GM21528 (cell line): ENCODE data around the gene ST6GALNAC4.
A peak's percentile ranks its signal among the peaks of the same experiment; 100 is the strongest.
"Not testable (repeated sequence)": the region's sequence is repeated elsewhere in the genome, so short reads cannot be mapped to it uniquely, and the experiment has no call there.

Source experiments
- ATAC-seq: cut with Tn5 transposase; IDR thresholded peaks from one replicate; pipeline ENCODE4 v1.9.1; 2021; ENCODE audit warnings: mild to moderate bottlenecking, moderate library complexity; ENCODE audit not compliant: unreplicated experiment, low FRiP score

The ST6GALNAC4 gene

DNA sequence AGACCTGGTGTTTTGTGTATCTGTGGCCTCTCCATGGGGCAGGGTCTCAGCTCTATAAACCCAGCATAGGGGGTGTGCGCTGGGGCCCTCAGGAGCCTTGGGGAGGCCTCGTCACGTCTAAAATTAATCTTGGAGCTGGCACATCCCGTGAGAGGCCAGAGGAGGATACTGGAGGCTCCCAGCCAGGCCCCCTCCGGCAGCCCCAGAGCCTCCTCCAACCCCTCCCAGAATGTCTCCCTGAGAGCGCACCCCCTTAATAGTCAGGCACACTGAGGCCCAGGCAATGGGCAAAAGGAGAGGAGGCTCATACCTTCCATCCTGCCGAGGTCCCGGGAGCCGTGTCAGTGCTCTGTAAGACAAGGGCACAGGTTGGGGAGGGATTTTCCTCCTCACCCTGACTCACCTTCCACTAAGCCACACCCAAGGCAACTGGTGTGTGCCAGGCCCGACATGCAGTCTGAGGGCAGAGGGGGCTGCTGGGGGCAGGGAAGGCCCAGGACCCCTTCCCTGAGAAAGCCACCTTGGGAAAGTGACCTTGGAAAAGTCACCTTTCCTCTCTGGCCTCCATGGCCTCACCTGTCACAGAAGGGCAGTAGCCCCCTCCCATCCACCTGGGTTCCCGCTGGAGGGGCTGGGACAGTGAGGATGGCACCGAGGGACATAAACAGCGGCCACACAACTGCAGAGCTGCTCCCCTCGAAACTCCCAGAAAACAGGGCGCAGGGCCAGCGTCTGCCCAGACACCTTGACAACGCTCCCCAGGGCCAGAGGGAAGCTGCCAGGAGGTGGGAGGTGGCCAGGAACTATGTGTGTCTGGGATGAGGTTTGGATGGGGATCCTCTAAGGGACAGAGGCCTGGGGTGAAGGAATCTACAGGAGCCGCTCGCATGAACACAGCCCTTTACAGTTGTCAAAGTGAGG is 42.3 kb downstream of the ST6GALNAC4 start:
- ATAC-seq, result no peak

DNA sequence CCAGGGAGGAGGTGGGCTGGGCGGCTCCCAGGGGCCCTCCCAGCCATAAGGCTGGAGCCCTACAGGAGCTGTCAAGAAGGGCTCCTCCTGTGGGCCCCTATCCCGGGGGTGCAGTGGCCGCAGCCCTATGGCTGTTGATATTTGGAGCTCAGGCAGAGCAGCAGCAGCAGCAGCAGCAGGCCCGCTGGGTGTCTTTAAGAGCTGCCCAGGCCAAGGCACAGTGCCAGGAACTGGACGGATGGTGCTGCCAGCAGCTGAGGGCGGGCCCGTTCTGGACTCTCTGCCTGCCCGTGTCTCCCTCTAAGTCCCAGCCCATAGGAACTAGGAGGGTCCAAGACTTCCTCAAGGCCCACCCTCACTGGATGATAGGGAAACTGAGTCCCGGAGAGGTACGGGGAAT is 43.0 kb downstream of the ST6GALNAC4 start:
- ATAC-seq, result no peak

DNA sequence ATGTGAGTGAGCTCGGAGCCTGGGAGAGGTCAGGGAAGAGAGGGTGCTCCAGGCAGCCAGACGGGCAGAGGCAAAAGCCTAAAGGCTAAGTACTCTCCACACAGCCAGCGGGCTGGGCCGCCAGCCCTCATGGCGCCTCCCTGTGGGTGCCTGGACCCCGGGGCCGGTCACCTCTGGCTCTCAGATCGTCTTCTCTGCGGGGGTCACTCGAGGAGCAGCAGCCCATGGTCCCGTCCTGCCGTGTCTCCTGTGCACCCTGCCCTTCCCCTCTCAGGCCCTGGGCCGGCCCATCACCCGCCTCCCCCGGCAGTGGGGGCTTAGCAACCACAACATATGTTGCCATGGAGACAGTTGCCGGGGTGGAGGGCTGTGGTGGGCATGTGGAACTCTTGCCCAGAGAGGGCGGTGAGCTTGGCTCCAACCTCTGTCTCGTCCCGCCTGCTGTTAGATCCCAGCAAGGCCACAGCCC is 43.6 kb downstream of the ST6GALNAC4 start:
- no peak for ATAC-seq

DNA sequence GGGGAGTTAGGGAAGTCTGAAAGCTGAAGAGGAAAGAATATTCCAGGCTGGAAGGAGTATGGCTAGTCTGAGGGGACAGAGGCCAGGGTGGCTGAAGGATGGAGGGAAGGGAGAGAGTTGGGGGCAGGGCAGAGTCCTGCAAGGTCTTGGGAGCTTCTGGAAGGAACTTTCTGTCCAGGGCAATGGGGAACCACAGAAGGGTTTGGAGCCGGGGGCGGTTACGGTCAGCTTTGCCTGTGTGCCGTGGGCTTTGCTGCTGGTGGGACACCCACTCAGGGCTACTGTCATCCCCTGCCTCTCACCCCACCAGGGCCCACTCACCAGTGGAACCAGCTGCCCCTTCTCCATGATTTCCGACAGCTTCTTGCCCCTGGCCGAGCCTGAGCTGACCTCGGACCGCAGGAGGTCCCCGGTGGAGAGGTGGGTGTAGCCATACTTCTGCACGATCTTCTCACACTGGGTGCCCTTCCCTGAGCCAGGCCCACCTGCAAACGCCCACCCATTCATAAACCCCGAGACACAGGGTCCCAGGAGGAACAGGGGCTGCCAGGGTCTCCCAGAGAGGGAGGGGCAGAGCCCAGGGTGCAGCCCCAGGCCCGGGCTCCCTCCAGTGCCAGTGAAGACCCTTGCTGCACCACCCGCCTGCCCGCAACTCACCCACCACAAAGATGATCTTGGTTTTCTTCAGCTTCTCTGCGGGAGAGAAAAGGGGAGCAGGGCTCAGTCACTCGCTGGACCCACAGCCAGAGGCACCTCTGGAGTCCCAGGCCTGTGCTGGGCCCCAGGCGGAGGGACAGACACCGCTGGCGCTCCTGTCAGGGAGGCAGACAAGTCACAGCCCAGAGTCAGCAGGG is 44.2 kb downstream of the ST6GALNAC4 start:
- ATAC-seq, result no peak

DNA sequence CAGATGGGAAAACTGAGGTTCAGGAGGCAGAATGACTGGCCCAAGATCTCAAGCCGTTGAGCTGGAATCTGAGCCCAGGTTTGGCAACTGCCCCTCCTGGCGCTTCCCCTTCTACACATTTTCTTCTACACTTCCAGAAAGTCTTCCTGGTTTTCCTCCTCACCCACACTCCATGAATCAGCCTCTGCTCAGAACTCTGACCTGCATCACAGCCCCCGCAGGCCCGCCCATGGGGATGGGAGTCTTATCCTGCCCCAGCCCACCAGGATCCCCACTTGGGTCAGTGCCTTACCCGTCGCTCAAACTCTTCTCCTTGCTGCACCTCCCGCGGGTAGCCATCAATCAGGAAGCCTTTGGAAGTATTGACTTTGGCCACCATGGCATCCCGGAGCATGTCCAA is 45.3 kb downstream of the ST6GALNAC4 start:
- ATAC-seq, result no peak

DNA sequence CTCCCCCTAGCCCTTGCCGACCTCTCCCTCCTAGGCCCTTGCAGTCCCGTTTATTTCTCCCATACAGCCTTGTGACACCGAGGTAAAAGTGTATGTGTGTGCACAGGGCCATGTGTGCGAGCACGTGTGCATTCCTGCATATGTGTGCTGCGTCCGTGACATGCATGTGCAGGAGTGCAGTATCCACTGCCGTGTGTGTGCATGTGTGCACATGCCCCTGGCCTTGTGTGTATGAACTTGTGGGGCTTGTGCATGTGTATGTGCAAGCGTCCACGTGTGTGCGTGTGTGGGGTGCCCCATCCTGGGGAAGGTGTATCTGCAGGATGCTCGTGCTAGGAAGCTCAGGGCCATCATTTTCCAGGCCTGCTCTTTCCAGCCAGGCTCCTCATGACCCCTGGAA is 46.0 kb downstream of the ST6GALNAC4 start:
- ATAC-seq, result no peak

DNA sequence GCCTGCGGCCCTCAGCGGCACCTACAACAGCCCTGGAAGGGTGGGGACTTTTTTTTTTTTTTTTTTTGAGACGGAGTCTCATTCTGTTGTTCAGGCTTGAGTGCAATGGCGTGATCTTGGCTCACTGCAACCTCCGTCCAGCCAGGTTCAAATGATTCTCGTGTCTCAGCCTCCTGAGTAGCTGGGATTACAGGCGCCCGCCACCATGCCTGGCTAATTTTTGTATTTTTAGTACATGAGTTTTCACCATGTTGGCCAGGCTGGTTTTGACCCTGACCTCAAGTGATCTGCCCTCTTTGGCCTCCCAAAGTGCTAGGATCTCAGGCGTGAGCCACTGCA is 46.7 kb downstream of the ST6GALNAC4 start:
- ATAC-seq, result not testable (repeated sequence)

DNA sequence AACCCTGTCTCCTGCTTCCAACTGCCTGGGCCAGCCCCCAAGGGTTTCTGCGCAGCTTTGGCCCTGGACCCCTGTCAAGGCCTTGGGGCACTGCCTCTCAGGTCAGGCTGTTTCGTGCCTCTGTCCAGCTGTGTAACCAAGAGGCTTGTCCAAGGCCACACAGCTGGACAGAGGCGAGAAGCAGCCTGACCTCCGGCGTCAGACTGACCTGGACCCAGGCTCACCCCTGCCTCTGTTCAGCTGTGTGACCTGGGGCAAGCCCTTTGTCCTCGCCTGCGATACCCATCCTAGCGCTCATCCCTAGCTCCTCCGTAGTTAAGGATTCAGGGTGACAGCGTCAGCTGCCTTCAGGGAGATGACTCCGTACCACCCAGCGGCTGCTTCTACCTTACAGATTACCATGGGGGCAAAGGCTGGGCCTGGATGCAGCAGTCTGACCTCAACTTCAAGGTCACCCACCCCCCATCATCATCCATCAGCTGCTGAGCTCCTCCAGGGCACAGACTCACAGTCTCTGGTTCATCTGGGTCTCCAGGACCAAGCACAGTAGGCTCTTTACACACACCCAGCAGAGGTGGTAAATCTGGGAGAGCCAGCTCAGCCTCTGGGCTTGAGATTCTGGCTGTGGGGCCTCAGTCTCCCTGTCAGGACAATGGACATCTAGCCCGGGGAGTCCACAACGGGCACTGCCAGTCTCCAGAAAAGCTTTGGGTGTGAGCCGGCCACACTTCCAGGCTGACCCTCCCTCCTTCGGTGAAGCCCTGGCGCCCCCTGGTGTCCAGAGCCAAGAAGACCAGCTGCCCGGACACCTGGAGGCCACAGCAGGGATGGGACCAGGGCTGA is 47.3 kb downstream of the ST6GALNAC4 start:
- ATAC-seq, result peak; percentile 59

DNA sequence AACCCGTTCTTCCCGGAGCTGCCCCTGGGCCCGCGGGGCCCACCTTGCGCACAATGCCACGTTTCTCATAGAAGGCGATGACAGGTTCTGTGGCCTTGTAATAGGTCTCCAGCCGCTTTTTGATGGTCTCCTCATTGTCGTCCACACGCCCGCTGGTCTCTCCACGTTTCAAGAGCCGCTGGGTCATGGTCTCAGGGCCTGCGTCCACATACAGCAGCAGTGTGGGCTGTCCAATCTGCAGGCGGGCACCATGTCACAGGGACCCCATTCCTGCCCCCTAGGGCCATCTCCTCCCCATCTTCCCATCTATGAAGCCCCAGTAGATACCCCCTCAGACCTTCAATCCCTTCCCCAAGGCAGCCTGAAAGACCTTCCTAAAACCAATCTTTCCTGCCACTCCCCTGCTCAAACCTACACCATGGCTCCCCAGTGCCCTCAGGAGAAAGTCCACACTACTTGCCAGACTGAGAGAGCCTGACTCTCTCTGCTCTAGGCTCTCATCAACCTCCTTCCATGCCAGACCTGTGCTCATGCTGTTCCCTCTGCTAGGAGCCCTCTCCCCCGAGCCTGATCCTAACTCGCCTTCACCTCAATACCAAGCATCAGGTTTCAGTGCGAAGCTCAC is 48.5 kb downstream of the ST6GALNAC4 start:
- ATAC-seq, result no peak

DNA sequence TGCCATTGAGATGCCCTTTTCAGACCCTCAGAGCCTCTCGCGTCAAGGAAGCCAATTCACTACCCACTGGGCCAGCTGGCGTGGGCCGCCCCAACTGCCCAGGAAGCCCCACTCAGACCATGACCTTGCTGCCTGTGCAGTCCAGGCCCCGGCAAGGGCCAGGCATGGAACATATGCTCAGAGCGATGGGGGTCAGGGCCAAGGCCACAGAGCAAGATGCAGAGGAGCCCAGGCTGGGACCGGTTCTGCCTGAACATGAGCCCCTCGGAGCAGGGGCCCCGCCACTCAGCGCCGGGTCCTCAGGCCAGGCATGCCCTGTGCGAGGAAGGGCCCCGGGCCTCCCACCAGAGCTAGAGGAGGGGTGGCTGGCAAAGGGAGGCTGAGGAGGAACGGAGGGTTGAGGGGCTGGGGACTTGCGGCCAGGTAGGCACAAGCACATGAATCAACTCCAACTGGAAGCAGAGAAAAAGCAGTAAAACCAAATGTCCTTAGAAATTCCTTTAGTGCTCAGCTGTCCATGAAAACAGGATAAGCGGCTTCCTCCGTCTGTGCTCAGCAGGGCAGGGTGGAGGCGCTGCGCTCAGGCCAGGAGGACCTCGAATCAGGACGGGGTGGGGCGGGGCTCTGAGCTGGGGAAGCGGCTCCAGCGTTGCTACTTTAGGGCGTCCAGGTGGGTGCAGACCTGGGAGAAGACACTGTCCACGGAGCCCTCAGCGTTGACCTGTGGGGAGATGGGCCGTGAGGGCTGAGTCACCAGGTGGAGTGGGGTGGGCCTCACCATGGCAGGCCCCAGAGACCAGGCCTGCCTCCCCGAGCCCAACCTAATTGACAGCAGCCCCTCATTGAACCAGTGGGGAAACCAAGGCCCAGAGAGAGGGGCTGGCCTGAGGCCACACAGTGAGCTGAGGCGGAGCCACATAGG is 49.2 kb downstream of the ST6GALNAC4 start:
- ATAC-seq, result no peak

DNA sequence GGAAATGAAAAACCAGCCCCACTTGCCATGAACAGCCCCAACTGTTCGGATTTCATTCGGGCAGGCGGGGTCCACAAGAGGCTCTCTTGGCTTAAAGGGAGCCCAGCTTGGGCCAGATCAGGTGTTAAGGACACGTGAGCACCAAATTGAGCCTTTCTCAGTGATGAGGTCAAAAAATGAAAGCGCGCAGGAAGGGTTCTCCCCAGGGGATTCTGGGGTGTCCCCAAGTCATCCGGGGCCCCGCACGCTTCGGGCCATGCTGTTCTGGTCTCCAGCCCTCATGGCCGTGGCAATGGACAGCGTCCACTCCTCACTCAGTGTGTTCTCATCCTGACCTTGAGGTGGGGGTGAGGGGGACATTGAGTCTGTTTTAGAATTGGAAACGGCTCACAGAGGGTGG is 50.3 kb downstream of the ST6GALNAC4 start:
- no peak for ATAC-seq

DNA sequence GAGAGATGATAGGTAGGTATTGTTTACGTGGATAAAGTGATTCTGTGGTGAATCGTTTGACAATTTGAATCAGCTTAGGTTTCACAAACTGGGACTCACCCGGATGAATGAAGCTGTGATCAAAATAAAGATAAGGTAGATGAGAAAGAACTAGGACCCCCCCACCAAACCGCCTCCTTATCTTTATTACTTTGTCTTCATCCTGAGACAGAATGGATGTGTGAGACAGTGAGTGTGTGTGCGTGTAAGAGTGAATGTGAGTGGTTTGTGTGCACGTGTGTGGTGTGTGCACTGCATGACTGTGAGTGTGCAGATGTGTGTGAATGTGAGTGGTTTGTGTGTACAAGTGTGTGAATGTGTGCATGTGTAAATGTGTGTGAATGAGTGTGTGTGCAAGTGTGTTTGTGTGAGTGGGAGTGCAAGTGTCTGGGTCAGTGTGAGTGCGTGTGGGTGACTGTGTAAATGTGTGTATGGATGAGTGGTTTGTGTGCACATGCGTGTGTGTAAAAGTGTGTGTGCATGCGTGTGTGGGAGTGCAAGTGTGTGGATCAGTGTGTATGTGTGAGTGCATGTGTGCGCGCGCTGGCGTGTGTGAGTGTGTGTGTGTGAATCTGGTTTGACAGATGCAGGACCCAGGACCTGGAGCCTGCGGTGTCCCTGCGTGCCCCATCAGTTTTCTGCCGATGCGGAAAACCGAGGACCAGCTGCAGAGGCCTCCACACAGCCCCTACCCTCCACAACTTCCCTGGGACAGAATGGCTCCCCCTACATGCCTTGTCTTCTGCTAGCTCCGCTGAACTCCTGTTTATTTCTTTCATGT is 51.0 kb downstream of the ST6GALNAC4 start:
- ATAC-seq, result no peak

DNA sequence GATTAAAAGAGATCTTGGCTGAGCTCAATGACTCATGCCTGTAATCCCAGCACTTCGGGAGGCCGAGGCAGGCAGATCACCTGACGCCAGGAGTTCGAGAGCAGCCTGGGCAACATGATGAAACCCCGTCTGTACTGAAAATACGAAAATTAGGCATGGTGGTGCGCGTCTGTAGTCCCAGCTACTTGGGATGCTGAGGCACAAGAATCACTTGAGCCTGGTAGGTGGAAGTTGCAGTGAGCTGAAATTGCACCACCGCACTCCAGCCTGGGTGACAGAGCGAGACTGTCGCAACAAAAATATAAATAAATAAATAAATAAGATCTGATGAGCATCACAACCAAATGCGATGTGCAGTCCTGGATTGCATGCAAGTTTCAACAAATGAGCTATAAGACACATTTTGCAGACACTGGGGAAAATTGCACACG is 53.6 kb downstream of the ST6GALNAC4 start:
- ATAC-seq, result no peak

DNA sequence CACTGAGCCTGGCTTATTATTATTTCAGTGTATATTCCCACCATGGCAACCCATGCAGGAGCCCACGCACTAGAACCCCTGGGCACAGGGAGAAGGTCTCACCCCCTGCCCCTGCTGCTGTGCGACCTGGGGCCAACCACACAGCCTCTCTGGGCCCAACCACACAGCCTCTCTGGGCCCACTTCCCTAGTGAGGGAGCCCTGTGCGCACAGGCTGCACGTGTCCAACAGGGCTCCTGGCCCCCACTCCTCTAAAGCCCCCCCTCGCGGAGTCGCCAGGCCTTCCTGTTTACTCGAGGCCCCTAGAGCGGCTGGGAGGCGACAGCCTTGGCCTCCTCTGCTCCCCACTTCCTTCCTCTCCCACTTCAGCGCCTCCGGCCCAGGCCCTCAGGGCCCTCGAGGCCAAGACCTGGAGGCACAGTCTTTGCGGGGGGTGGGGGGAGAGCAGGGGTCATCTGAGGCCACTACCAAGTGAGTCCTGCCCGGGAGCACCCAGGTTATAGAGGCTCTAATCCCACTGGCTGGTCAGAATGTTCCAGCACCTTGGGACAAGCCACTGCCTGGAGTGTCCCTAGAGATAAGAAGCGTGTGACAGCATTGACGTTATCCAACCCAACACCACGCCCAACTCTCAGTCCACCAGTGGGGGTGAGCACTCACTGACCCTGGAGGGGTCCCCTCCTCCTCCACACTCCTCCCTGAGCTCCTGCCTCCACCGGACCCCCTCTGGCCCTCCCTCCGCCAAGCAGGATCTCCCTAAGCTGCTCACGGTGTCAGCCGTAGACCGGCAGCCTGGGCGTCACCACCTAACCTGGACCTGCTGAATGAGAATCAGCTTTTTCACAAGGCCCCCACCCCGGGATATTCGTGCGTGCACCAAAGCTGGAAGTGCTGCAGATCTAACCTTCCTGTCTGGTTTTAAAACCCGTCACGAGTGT is 54.5 kb downstream of the ST6GALNAC4 start:
- ATAC-seq, result no peak

DNA sequence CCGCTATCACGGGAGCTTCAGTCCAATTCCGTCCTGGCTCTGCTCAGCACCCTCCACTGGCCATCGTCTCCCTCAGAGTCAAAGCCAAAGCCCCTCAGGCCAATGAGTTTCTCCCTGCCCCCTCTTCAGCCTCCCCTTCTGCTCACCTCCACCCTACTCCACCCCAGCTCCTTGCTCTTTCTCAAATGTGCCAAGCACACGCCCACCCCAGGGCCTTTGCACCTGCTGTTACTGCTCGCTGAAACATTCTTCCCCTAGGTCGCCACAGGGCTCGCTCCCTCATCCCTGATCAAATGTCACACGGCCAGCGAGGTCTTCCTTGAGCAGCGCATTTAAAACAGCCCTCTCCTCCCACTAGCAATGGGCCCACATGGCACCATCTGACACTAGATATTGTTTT is 56.1 kb downstream of the ST6GALNAC4 start:
- no peak for ATAC-seq

DNA sequence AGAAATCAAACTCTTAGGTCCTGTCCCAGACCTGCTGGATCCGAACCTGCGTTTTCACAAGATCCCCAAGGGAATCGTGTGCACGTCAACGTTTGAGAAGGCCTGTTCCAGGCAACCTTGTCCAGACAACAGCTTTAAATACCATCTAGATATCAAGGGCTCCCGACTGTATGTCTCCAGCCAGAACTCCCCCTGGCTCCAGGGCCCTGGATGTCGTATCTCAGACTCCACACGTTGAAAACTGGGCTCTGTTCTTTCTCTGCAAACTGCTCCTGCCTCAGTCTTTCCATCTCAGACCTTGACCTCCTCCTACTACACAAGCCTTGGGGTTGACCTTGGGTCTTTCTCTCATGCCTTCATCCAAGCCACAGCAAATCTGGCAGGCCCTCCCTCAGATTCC is 56.6 kb downstream of the ST6GALNAC4 start:
- ATAC-seq, result no peak

DNA sequence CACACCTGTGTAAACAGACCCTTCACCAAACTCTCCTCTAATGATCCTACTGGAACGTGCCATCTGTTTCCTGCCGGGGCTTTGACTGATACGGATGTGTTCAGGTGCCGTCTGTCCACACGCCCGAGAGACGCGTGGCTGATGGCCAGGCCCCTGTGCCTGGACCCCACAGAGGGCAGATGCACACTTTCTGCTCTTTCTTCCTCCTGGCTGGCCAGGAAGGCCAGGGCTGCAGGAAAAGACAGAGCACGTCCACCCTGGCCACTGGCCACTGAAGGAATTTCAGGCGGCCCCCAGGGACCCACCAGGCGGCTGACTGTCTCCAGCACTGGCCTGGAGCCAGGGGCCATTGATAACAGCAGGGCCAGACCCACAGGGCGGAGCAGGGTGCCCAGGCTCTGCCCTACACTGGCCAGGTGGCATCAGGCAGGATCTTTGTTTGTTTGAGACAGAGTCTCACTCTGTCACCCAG is 58.8 kb downstream of the ST6GALNAC4 start:
- ATAC-seq, result no peak
